GM23248 (cell line): ENCODE results near the gene LGSN.

Experiments used
- EZH2 ChIP-seq: fragments of 200-600 bp; sonication (generic); IDR thresholded peaks from 2 replicates; pipeline ENCODE4 v1.6.1; 2018; ENCODE audit warnings: antibody characterized with exemption, mild to moderate bottlenecking; ENCODE audit not compliant: insufficient read depth, poor library complexity, severe bottlenecking
- EZH2phosphoT487 ChIP-seq: fragments of 200-600 bp; sonication (generic); IDR thresholded peaks from 2 replicates; pipeline ENCODE4 v1.6.1; 2018; ENCODE audit warnings: antibody characterized with exemption, moderate library complexity, mild to moderate bottlenecking, low read depth; ENCODE audit not compliant: insufficient read depth

GRCh38 chr6:63346217-63346835 is 26.5 kb upstream of the LGSN start:
- TF ChIP-seq EZH2 (no peak), EZH2phosphoT487 (no peak)
